GM18867 (cell line): ENCODE measurements around the gene ICE2.
A peak's percentile ranks its signal among the peaks of the same experiment; 100 is the strongest.

ENCODE experiments used
- ATAC-seq: cut with Tn5 transposase; IDR thresholded peaks from one replicate; pipeline ENCODE4 v1.9.1; 2021; ENCODE audit warnings: mild to moderate bottlenecking, moderate library complexity; ENCODE audit not compliant: unreplicated experiment

ICE2 gene

GRCh38 chr15:60391722-60392315, 87.1 kb downstream of the ICE2 start:
- ATAC-seq, result no peak

GRCh38 chr15:60390871-60391501, 88.0 kb downstream of the ICE2 start:
- ATAC-seq, result no peak

GRCh38 chr15:60390231-60390630, 88.7 kb downstream of the ICE2 start:
- no peak for ATAC-seq

GRCh38 chr15:60389261-60390077, 89.5 kb downstream of the ICE2 start:
- ATAC-seq, result peak; percentile 79

- ATAC-seq, result no peak
These were observed 91.6 kb downstream of the ICE2 start for GRCh38 chr15:60387321-60387720.

GRCh38 chr15:60386615-60387014, 92.3 kb downstream of the ICE2 start:
- ATAC-seq, result no peak

GRCh38 chr15:60385620-60386552, 93.1 kb downstream of the ICE2 start:
- ATAC-seq, result no peak

GRCh38 chr15:60384526-60385126, 94.3 kb downstream of the ICE2 start:
- ATAC-seq, result no peak

GRCh38 chr15:60384053-60384452, 94.9 kb downstream of the ICE2 start:
- ATAC-seq, result no peak

GRCh38 chr15:60382773-60383674, 95.9 kb downstream of the ICE2 start:
- no peak for ATAC-seq

- no peak for ATAC-seq
These were observed 97.7 kb downstream of the ICE2 start for GRCh38 chr15:60381148-60381788.

- ATAC-seq, result no peak
These were observed 99.2 kb downstream of the ICE2 start for GRCh38 chr15:60379525-60380274.

- ATAC-seq, result no peak
These were observed 99.8 kb downstream of the ICE2 start for GRCh38 chr15:60379185-60379524.

- ATAC-seq, result no peak
These were observed 102.3 kb downstream of the ICE2 start for GRCh38 chr15:60376677-60377095.

GRCh38 chr15:60375306-60375705, 103.6 kb downstream of the ICE2 start:
- no peak for ATAC-seq

GRCh38 chr15:60374628-60375081, 104.3 kb downstream of the ICE2 start:
- ATAC-seq, result no peak

- no peak for ATAC-seq
These were observed 104.7 kb downstream of the ICE2 start for GRCh38 chr15:60374209-60374608.

GRCh38 chr15:60373745-60374144, 105.2 kb downstream of the ICE2 start:
- ATAC-seq, result no peak
